H54 (cell line): ENCODE data around the gene CASKIN2.
"Not testable (repeated sequence)": the region's sequence is repeated elsewhere in the genome, so short reads cannot be mapped to it uniquely, and the experiment has no call there.

Experiments used
- DNase-seq: peaks from one replicate; pipeline ENCODE4 v3.0.0; 2011; ENCODE audit warnings: low spot score, mixed read lengths; ENCODE audit not compliant: insufficient read length
- FAIRE-seq: peaks from 3 replicates; lab custom pipeline; 2011; peaks lifted over from hg19 to GRCh38; lab: Jason Lieb, UNC
- POLR2A ChIP-seq: IDR thresholded peaks from 2 replicates; pipeline ENCODE4 v1.6.1; 2011; ENCODE audit warnings: low read depth, mild to moderate bottlenecking, low read length

CASKIN2 gene

DNA sequence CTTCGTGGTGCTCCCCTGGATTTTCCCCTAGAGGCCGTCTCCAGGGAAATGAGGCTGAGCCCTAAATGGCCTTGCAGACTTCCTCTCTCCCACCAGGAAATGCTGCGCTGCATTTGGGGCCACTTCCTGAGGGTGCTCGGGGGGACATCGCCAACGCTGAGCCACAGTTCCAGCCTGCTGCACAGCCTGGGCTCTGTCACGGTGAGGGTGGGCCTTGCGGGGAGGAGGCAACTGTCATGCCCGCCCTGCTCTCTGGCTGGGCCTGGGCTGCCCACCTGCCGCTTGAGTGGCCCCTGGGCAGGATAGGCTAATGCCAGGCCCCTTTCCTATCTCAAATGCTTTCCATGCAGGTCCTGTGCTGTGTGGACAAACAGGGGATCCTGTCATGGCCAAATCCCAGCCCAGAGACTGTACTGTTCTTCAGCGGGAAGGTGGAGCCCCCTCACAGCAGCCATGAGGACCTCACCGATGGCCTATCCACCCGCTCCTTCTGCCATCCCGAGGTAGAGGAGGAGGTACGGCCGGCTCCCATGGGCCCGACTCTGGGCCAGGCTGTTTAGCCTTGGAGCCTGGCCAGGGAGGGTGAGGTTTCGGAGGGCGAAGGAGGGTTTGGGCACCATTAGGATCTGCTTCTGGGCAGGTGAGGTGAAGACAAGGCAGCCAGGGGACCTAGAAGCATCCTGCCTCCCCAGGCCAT, 24.2 kb downstream of the CASKIN2 start:
- no peak for TF ChIP-seq POLR2A
- FAIRE-seq (no peak), DNase-seq (no peak)

DNA sequence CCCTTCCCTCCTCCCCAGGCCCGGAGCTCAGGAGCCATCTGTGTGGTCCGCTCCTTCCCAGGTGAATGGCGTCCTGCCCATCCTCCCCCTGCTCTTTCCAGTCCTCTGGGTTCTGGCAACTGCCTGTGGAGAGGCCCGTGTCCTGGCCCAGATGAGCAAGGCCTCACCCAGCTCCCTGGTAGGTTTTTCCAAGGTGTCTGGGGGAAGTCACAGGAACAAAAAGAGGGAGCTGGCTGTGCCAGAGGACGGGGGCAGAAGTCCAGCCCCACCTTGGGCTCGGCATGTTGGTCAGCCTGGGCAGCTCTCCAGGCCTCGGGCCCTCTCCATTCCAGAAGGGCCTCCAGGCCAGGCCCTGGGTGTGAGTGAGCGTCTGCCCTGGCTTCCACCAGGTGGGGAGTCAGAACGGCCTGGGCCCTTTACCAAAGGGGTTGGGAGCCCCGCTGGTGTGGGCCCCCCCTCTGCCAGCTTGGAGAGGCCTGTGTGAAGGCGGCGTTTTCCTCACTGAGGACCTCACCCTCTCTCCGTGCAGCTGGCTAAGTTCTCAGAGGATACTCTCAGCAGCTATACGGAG, 25.1 kb downstream of the CASKIN2 start:
- TF ChIP-seq POLR2A, result no peak
- no peak for DNase-seq
- no peak for FAIRE-seq

DNA sequence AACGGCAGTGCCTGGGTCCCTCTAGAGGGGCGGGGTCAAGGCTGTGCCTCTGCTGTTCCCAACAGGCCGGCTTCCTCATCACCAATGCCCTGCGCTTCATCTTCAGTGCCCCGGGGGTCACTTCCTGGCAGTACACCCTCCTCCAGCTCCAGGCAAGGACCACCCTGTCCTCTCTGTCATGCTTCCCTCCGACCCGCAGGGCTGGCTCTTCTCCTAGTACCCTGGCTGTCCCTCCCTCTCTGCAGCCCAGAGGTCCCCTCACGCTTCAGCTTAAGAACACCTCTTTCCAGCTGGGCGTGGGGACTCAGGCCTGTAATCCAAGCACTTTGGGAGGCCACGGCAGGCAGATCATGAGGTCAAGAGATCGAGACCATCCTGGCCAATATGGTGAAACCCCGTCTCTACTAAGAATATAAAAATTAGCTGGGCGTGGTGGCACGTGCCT, 25.8 kb downstream of the CASKIN2 start:
- no peak for DNase-seq
- no peak for TF ChIP-seq POLR2A
- no peak for FAIRE-seq

DNA sequence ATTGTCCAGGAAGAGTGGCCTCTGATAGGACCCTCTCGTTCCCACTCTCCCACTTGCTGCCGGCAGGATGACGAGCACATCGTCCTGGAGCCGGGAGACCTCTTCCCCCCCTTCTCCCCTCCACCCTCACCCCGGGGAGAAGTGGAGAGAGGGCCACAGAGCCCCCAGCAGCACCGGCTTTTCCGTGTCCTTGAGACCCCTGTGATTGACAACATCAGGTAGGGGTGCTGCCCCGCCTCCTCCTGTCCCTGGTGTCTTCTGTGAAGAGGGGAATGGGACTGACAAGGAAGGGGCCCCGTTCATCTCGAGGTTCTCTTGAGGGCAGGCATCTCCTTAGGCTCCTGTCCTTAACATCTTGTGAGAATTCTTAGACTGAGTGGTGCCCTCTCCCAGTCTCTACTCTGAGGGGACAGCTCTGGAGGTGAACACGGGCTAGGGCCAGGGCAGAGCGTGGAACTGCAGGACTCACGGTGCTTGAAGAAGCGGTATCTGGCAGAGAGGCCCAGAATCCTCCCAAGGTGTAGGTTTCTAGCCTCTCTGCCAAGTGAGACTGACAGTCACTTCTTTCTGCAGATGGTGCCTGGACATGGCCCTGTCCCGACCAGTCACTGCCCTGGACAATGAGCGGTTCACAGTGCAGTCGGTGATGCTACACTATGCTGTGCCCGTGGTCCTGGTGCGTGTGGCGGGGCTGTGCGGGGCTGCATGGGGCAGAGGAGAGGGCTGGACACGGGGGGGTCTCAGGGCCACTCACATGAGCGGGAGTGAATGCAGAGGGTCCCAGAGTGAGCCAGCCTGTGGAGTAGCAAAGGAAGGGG, 26.4 kb downstream of the CASKIN2 start:
- FAIRE-seq (no peak), DNase-seq (no peak)
- no peak for TF ChIP-seq POLR2A

DNA sequence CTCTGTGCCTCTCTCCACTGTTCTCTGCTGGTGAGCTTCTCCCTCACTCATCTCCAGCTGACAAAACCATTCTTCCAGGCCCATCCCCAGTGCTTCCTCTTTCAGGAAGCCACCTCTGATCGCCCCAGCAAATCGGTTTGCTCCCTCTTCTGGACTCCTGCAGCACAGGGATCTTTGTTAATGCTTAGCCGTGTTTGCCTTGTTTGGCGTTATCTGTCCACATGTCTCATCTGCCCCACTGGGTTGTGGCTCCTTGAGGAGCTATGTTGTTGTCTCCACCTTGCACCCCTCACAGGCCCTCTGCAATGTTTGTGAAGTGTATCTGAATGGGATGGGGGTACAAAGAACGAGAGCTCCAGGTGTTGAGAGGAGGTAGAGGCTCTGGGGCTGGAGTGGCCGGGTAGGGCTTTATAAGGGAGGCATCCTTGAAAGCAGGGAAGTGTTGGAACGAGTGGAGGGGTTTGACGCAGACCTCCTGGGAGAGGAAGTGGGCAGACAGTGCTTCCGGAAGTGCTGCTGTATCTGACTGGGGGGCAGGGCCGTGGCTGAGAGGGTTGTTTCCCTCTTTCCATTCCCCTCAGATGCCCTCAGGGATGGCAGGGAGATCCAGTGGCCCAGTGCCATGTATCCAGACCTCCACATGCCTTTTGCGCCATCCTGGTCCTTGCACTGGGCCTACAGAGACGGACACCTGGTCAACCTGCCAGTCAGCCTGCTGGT, 27.8 kb downstream of the CASKIN2 start:
- no peak for FAIRE-seq
- no peak for TF ChIP-seq POLR2A
- no peak for DNase-seq

DNA sequence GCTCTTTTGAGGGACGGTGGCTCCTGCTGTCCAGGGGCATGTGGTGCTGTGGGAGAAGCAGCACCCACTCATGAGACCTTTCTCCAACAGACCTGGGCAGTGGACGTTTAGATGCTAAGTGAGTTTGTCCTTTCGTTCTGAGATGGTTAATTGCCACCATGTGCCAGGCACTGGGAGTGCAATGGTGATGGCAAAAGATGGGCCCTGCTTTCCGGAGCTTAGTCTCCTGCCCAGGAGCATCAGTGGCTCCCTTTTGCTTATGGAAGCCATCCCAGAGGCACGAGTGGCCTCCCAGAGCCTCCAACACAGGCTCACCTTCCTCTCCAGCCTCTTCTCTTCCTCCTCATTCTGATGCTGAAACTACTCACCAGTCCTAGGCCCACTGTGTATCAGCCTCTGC, 28.4 kb downstream of the CASKIN2 start:
- no peak for TF ChIP-seq POLR2A
- FAIRE-seq (no peak), DNase-seq (no peak)

DNA sequence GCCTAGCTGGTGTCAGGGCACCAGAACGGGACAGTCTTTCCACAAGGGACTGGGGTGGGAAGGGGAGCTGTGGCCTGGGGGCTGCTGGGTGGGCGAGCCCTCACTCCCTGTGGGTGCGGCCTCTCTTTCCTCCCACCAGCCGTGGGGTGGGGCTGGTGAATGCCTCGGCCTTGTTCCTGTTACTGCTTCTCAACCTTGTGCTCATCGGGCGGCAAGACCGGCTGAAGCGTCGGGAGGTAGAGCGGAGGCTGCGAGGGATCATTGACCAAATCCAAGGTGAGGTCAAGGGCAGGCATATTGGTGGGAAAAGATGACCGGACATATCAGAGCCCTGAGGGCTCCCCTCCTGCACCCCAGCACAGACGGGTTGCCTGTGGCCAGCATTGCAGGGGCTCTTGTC, 29.2 kb downstream of the CASKIN2 start:
- no peak for FAIRE-seq
- no peak for TF ChIP-seq POLR2A
- no peak for DNase-seq

DNA sequence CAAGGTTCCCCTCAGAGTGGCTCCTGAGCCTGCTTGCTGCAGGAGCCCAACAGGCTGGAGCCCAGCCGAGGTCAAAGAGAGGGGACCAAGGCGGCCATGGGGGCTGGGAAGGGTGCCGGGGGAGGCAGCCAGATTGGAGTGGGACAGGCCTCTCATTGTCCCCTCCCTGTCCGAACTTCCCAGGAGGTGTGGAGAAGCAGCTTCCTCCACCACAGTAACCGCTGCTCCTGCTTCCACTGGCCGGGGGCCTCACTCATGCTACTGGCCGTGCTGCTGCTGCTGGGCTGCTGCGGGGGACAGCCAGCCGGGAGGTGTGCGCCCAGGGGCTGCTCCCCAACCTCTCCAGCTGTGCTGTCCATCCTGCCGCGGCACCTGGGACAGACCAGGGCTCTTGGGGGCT, 29.6 kb downstream of the CASKIN2 start:
- TF ChIP-seq POLR2A, result no peak
- FAIRE-seq (no peak), DNase-seq (no peak)

DNA sequence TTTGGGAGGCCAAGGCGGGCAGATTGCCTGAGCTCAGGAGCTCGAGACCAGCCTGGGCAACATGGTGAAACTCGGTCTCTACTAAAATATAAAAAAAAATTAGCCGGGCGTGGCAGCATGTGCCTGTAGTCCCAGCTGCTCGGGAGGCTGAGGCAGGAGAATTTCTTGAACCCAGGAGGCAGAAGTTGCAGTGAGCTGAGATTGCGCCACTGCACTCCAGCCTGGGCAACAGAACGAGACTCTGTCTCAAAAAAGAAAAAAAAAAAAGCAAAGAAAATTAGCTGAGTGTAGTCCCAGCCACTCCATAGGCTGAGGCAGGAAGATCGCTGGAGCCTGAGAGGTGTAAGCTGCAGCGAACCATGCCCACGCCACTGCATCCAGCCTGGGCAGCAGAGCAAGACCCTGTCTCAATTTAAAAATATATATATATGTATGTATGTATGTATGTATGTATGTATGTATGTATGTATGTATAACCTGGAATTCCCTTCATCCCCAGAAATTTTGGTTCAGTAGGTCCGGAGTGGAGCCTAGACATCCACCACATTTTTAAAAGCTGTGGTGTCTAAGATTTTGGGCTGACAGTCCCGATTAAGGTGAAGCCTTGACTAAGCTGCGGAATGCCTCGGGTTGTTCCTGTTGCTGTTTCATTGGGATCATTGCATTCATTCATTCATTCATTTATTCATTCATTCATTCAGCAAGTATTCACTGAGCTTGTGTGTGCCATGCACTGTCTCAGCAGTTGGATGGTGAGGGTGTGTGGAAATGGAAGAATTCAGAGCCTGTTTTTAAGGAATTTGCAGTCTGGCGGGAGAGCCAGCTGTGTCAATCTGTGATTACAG, 33.0 kb downstream of the CASKIN2 start:
- no peak for TF ChIP-seq POLR2A
- DNase-seq (no peak), FAIRE-seq (no peak)

DNA sequence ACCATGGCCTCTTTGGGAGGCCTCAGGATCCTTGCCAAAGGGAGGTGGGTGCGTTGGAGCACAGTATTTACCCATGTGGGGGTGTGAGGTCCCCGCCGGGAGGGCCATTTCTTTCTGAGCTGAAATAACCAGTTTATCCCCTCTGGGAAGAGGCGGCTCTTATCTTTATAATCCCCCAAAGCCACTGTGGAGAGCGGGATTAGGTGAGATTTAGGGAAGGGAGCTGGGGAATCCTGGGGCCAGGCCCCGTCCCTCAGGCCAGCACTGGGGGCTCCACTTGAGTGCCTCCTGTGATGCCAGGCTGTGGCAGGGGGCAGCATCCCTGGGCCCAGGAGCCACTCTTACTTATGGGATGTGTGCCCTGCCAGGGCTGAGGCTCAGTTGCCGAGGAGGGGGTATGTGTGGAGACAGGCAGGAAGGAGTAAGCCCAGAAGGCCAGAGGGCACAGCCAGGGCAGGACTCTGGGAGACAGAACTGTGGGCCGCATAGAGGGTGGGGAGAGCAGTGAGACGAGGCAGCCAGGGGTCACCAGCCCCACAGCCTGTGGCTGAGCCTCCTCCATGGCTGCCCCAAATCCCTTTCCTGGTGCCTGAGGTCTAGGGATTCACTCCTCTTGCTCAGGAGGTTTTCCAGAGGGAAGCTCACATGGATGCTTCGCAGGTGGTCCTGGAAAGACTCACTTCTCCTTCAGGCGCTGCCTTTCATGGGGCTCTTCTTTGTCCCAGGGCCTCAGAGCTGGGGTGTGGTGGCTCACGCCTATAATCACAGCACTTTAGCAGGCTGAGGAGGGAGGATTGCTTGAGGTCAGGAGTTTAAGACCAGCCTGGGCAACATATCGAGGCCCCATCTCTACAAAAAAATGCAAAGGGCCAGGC, 33.9 kb downstream of the CASKIN2 start:
- FAIRE-seq (no peak), DNase-seq (no peak)
- no peak for TF ChIP-seq POLR2A

DNA sequence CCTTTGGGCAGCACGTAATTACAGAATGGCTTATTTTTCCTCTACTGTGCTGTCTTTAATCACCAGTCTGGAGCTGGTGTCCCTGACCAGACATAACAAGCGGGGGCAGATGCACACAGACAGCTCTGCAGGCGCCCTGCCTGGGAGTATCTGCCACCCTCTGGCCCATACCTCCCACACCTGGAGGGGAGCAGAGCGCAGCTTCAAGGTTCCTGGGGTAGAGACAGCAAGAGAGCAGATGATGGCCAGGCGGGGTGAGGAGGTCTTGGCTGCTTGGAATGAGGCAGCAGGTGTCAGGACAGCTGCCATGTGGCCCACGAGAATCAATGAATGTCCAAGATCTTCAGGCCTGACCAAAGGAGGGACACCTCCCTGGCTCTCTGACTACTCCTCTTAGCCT, 35.1 kb downstream of the CASKIN2 start:
- DNase-seq, result no peak
- no peak for FAIRE-seq
- TF ChIP-seq POLR2A, result no peak

DNA sequence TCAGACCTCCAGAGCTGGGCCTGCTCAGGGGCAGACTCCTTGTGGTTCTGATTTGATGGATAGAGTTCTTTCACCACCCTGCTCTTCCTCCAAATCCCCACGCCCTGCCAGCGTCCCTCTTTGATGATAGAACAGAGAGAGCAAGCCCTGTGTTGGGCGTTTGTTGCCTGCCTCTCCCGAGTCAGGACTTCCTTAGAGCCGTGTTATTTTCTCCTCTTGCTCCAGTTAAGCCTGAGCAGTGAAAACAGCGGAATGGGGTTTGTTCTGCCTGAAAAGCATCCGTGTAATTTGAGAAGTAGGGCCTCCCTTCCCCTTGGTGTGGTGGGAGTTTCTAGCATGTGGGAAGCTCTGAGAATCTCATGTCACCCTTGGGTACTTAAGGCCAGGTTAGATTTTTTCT, 36.8 kb downstream of the CASKIN2 start:
- FAIRE-seq (no peak), DNase-seq (no peak)
- no peak for TF ChIP-seq POLR2A

DNA sequence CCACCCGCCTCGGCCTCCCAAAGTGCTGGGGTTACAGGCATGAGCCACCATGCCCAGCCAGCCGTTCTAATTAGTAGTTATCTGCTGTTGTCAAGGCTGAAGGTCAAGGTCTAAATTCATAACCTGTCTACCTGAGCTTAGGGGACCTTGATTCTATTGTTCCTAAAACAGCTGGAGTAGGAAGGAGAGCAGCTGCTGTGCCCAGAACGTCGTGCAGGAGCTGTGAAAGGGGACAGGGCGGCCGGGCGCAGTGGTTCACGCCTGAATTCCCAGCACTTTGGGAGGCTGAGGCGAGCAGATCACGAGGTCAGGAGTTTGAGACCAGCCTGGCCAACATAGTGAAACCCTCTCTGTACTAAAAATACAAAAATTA, 37.9 kb downstream of the CASKIN2 start:
- FAIRE-seq, DNase-seq: not testable (repeated sequence)
